GM23338 (cell line): ENCODE results near the gene RNF217.

Source experiments
- CREB1 ChIP-seq: fragments of 250-450 bp; sonication (Bioruptor Pico); IDR thresholded peaks from 2 replicates; pipeline ENCODE4 v1.5.0; 2020; ENCODE audit warnings: low read depth, mild to moderate bottlenecking, moderate library complexity
- CTCF ChIP-seq, 2 experiments: fragments of 200-600 bp in 1 of 2; sonication (generic) in 1 of 2; conservative IDR thresholded peaks; 2 replicates each; pipeline versions ENCODE4 v1.5.1 to v1.6.1; 2016 to 2017; ENCODE audit warnings: antibody characterized with exemption in 2 of 2, low read depth in 2 of 2, mild to moderate bottlenecking in 2 of 2, moderate library complexity in 1 of 2
- EZH2 ChIP-seq: fragments of 200-600 bp; sonication (generic); IDR thresholded peaks from one replicate; pipeline ENCODE4 v1.8.0; 2017; ENCODE audit warnings: antibody characterized with exemption, mild to moderate bottlenecking, low read depth; ENCODE audit not compliant: unreplicated experiment
- EZH2phosphoT487 ChIP-seq: fragments of 200-600 bp; sonication (generic); IDR thresholded peaks from one replicate; pipeline ENCODE4 v1.8.1; 2018; ENCODE audit warnings: antibody characterized with exemption; ENCODE audit not compliant: unreplicated experiment
- NANOG ChIP-seq: IDR thresholded peaks from 2 replicates; pipeline ENCODE4 v1.6.1; 2016; ENCODE audit warnings: antibody characterized with exemption, borderline replicate concordance
- POLR2AphosphoS5 ChIP-seq: IDR thresholded peaks from 2 replicates; pipeline ENCODE4 v1.6.1; 2016; ENCODE audit warnings: antibody characterized with exemption, low read depth
- REST ChIP-seq: IDR thresholded peaks from one replicate; pipeline ENCODE4 v1.6.1; 2018; ENCODE audit warnings: antibody characterized with exemption; ENCODE audit not compliant: unreplicated experiment
- STAT1 ChIP-seq: IDR thresholded peaks from one replicate; pipeline ENCODE4 v1.6.1; 2016; ENCODE audit warnings: antibody characterized with exemption; ENCODE audit not compliant: unreplicated experiment
- ZNF114 ChIP-seq: fragments of 250-450 bp; sonication (Bioruptor Pico); IDR thresholded peaks from 2 replicates; pipeline ENCODE4 v1.5.0; 2020; ENCODE audit warnings: mild to moderate bottlenecking, moderate library complexity

GRCh38 chr6:125088963-125089362 is 126.7 kb downstream of the RNF217 start:
- TF ChIP-seq CTCF (conservative IDR thresholded peaks at IDR 0.05; ENCODE audit: low read depth in 2 of 2) (no peak), REST (no peak), EZH2phosphoT487 (no peak), POLR2AphosphoS5 (no peak), EZH2 (no peak), CREB1 (no peak), NANOG (no peak), ZNF114 (CRISPR knock-in tag) (no peak), STAT1 (no peak)
